AG09319 (cell line): ENCODE data around the gene CDC5L.
A peak's percentile ranks its signal among the peaks of the same experiment; 100 is the strongest.

Experiments
- DNase-seq: peaks from one replicate; pipeline ENCODE4 v3.0.0-alpha.2; 2010; ENCODE audit warnings: low read depth; ENCODE audit errors: extremely low read depth
- TF ChIP-seq, protein P1 (sequence below): IDR thresholded peaks from 2 replicates; pipeline ENCODE4 v1.5.1; 2011; ENCODE audit warnings: low read depth, mild to moderate bottlenecking, inconsistent platforms, low read length, moderate library complexity

The CDC5L gene

DNA sequence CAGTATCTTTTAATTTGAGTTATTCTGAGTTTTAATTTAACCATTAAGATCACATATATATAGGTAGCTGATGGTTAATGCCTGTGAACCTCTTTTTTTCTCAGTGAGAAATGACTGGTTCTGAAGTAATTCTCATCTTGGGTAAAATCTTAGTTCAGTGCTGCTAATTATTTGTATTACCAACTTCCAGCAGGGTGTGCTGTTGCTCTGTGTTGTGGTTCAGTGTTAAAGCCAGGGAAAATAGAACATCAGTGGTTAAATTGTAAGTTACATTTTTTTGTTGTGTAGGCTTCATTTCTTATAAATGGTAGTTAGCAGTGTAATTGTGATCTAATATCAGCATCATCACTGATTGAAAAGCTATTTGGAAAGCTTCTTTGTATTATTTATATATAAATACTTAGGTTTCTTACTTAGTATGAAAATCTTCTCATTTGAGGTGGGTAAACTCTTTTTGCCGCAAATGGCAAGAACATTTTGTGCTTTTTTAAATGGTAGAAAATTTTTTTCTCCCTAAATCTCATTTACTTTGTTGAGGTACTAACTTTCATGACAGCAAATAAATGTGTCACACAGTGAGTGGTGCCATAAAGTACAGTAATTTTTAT, 43.7 kb downstream of the CDC5L start:
- peak; percentile 39 for DNase-seq
- TF ChIP-seq, protein P1, sequence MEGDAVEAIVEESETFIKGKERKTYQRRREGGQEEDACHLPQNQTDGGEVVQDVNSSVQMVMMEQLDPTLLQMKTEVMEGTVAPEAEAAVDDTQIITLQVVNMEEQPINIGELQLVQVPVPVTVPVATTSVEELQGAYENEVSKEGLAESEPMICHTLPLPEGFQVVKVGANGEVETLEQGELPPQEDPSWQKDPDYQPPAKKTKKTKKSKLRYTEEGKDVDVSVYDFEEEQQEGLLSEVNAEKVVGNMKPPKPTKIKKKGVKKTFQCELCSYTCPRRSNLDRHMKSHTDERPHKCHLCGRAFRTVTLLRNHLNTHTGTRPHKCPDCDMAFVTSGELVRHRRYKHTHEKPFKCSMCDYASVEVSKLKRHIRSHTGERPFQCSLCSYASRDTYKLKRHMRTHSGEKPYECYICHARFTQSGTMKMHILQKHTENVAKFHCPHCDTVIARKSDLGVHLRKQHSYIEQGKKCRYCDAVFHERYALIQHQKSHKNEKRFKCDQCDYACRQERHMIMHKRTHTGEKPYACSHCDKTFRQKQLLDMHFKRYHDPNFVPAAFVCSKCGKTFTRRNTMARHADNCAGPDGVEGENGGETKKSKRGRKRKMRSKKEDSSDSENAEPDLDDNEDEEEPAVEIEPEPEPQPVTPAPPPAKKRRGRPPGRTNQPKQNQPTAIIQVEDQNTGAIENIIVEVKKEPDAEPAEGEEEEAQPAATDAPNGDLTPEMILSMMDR = peak; percentile 62

DNA sequence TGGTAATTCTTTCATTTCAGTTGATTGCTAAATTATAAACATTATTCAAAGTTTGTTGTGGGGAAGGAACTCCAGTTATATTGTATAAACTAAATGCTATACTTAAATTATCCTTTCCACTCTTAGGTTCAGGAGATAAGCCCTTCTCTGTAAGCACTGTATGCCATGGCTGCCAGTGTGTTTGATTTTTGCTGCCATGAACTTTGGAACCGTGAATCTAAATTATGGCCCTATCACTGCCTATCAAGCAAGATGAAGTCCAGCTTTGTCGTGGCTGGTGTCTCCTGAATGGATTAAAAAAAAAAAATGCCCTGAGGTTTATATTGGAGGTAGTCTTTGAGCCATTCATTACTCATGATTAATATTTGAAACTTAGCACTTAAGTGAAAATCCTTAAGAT, 44.7 kb downstream of the CDC5L start:
- no peak for DNase-seq
- TF ChIP-seq, protein P1 = no peak

DNA sequence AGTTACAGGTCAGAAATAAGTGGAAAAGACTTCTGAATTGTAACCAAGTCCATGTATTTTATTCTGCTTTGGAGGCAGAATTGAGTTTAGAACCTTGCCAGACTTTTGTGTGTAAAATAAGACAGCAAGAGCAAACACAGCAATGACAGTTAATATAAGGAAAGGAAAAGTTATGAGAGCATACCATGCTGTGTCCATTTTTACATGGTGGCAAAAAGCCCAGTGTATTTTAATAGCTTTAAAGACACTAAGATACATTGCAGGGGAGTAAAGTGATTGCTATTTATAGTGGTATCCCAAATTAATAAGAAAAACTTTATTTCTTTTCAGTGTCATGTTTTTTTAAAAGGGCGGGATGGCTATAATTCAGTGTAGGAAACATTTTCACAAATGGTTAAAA, 45.2 kb downstream of the CDC5L start:
- DNase-seq = no peak
- TF ChIP-seq, protein P1 = no peak

DNA sequence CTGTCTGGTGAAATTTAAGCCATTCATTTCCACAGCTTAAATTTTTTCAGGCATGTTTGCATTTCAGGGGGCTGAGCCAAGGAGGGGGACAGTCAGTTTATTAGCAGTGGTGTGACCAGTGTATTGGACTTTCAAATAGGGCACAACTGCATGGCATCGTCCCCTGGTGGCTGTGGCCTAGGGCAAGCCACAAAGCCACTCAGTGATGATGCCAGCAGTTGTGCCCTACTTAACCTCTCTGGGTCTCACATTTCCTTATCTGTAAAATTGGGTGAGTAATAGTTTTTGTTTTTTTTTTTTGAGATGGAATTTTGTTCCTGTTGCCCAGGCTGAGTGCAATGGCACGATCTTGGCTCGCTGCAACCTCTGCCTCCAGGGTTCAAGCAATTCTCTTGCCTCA, 48.0 kb downstream of the CDC5L start:
- DNase-seq = no peak
- TF ChIP-seq, protein P1 = no peak

DNA sequence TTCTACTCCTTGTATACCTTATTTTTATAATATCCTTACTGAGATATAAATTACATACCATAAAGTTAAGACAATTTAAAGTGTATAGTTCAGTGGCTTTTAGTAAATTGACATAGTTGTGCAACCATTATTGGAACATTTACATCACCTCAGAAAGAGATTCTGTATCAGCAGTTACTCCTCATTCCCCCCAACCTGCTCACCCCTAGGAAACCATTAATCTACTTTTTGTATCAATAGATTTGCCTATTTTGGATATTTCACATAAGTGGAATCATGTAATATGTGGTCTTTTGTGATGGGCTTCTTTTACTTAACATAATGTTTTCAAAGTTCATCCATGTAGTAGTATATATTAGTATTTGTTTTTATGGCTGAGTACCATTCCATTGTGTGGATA, 51.3 kb downstream of the CDC5L start:
- no peak for DNase-seq
- TF ChIP-seq, protein P1 = no peak

DNA sequence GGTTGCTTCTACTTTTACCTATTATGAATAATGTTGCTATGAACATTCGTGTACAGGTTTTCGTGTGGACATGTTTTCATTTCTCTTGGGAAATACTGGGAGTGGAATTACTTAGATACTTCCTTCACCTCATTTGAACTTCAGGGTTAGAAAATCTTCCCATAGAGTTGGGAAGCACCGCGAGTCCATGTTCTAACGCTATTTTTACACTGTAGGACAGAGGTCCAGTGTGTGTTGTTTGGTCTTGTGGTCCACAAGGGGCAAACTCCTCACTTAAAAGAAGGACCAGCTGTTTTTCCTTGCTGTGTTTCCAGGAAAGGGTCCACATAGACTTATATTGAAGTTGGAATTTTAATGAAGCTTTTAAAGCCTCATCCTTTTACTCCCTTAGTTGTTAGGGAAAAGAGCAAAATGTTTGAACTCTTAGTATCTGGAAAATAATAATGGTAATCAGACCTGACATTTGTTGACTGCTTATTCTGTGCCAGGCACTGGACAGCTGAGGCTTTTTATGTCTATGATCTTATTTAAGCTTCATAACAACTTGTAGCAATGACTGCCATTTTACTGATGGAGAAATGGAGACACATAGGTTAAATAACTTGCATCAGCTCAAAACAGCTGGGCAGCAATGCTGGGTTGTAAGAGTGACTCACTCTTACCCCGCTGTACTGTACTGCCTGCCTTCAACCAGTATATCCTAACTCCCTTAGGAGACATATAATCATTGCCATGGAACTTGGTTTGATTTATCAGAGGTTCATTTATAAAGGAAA, 52.0 kb downstream of the CDC5L start:
- DNase-seq = no peak

More for the DNA sequence above, 52.0 kb downstream of the CDC5L start:
- TF ChIP-seq, protein P1 = no peak
